MCF 10A (cell line): Measurements from ENCODE around the gene SSNA1. TPM values are rescaled to one million over a fixed set of nuclear protein-coding genes. Genes with fewer than 3 reads are reported as not detected.

Experiments
- BruUV-seq: library from RNA; stranded (reverse); fragments of 400-500 nt; replicated peaks from 2 replicates; lab custom pipeline; 2021; lab: Mats Ljungman, UMichigan
- CTCF ChIA-PET: fragments of 300-600 bp; sonication (Branson Sonifier 250); formaldehyde crosslinking; extraction: SDS; loops from one replicate; lab custom pipeline; 2021; ENCODE audit warnings: antibody characterized with exemption, inconsistent platforms; lab: Yijun Ruan, JAX
- POLR2A ChIA-PET: fragments of 300-600, 350-650 bp; sonication (Branson Sonifier 250); formaldehyde crosslinking; extraction: SDS; loops from one replicate; lab custom pipeline; 2020; ENCODE audit warnings: antibody characterized with exemption, inconsistent platforms; lab: Yijun Ruan, JAX
- DNase-seq: peaks from one replicate; pipeline ENCODE4 v3.0.0-alpha.2; 2018; ENCODE audit not compliant: unreplicated experiment
- H3K27ac Mint-ChIP-seq: one replicate; pipeline ENCODE4 v1.8.0; 2022; ENCODE audit warnings: mild to moderate bottlenecking, low read depth, mixed read lengths; ENCODE audit not compliant: unreplicated experiment
- H3K27me3 Mint-ChIP-seq: one replicate; pipeline ENCODE4 v1.8.0; 2022; ENCODE audit warnings: mixed read lengths; ENCODE audit not compliant: insufficient read depth, unreplicated experiment
- H3K36me3 Mint-ChIP-seq: one replicate; pipeline ENCODE4 v1.8.0; 2022; ENCODE audit warnings: mild to moderate bottlenecking, moderate library complexity, mixed read lengths; ENCODE audit not compliant: insufficient read depth, unreplicated experiment
- H3K4me1 Mint-ChIP-seq: one replicate; pipeline ENCODE4 v1.8.0; 2022; ENCODE audit warnings: mixed read lengths; ENCODE audit not compliant: insufficient read depth, unreplicated experiment
- H3K4me3 Mint-ChIP-seq: one replicate; pipeline ENCODE4 v1.8.0; 2022; ENCODE audit warnings: mild to moderate bottlenecking, moderate library complexity, mixed read lengths; ENCODE audit not compliant: unreplicated experiment
- H3K9me3 Mint-ChIP-seq: one replicate; pipeline ENCODE4 v1.8.0; 2022; ENCODE audit warnings: mixed read lengths; ENCODE audit not compliant: unreplicated experiment
- CTCF ChIP-seq: fragments of 200-600 bp; IDR thresholded peaks from one replicate; pipeline ENCODE4 v1.8.0; 2022; ENCODE audit warnings: antibody characterized with exemption, mild to moderate bottlenecking; ENCODE audit not compliant: unreplicated experiment
- intact Hi-C: fragments of 100-400 bp; cut with micrococcal nuclease; formaldehyde crosslinking; loops from 2 replicates; pipeline ENCODE4 v1.14.1; 2022
- total RNA-seq: library from RNA; stranded (reverse); gene quantifications from 2 replicates; pipeline ENCODE4 v1.2.3, GENCODE V29; 2022

The SSNA1 gene
- total RNA-seq, 1 experiment from 2014 or later = 81.4 TPM

- Mint-ChIP-seq H3K9me3 (no peaks in the 10 kb centered on the region), H3K4me3 (peak overlapping the region; percentile 70), H3K27ac (peak overlapping the region; percentile 60), H3K36me3 (peaks cover 12% of the 10 kb centered on the region), H3K27me3 (no peaks in the 10 kb centered on the region), H3K4me1 (peaks cover 5% of the 10 kb centered on the region)
- TF ChIP-seq CTCF = no peak
- ChIA-PET POLR2A (interaction anchor here (0.7 to 3.8 kb wide), 7 partner anchors 12 to 134 kb away, joined by 3 to 38 read pairs (median 5); partner anchors contain the start of genes ANAPC2, NDOR1, SSNA1 and TMEM203), CTCF (interaction anchor here (1.4 kb wide), 1 partner anchor 11 kb away, joined by 3 read pairs; no protein-coding TSS in a partner anchor)
- no TSS peak for BruUV-seq
- intact Hi-C loops = no loop called here
- DNase-seq = peak; percentile 74
These were observed 29.1 kb downstream of the SSNA1 start for GRCh38 chr9:137217276-137218211.

GRCh38 chr9:137218212-137218753 is 29.8 kb downstream of the SSNA1 start:
- no peaks in the 10 kb centered on the region for H3K27me3 Mint-ChIP-seq
- H3K4me3 Mint-ChIP-seq = no peak overlapping the region
- DNase-seq = no peak
- ChIA-PET CTCF (interaction anchor here (1.0 kb wide), 1 partner anchor 23 kb away, joined by 3 read pairs; no protein-coding TSS in a partner anchor), POLR2A (interaction anchor here (0.7 to 3.8 kb wide), 5 partner anchors 9 to 135 kb away, joined by 3 to 38 read pairs (median 5); partner anchors contain the start of genes NDOR1, SSNA1, TMEM203 and TUBB4B)
- no peak for TF ChIP-seq CTCF
- no peak overlapping the region for H3K27ac Mint-ChIP-seq
- BruUV-seq = no TSS peak
- H3K36me3 Mint-ChIP-seq = peaks cover 12% of the 10 kb centered on the region
- H3K4me1 Mint-ChIP-seq = peaks cover 5% of the 10 kb centered on the region
- no peaks in the 10 kb centered on the region for H3K9me3 Mint-ChIP-seq
- intact Hi-C loops = no loop called here

GRCh38 chr9:137218754-137219271 is 30.3 kb downstream of the SSNA1 start:
- Mint-ChIP-seq H3K27ac (no peak overlapping the region), H3K36me3 (peaks cover 12% of the 10 kb centered on the region), H3K4me3 (no peak overlapping the region), H3K4me1 (peaks cover 5% of the 10 kb centered on the region), H3K27me3 (no peaks in the 10 kb centered on the region), H3K9me3 (no peaks in the 10 kb centered on the region)
- intact Hi-C loops = no loop called here
- TF ChIP-seq CTCF = no peak
- CTCF ChIA-PET = interaction anchor here (0.9 to 1.0 kb wide), 2 partner anchors 18 to 23 kb away, joined by 3 to 4 read pairs; no protein-coding TSS in a partner anchor
- no peak for DNase-seq
- no TSS peak for BruUV-seq
- POLR2A ChIA-PET = interaction anchor here (1.7 to 1.9 kb wide), 3 partner anchors 10 to 30 kb away, joined by 5 to 7 read pairs (median 5); partner anchors contain the start of genes NDOR1, SSNA1 and TMEM203
